Daoy (cell line): ENCODE results near the gene SPOUT1. TPM values are rescaled to one million over a fixed set of nuclear protein-coding genes. Genes with fewer than 3 reads are reported as not detected.

ENCODE experiments used
- DNase-seq: peaks from one replicate; pipeline ENCODE4 v3.0.0-alpha.2; 2015; ENCODE audit warnings: low read depth
- total RNA-seq: library from RNA; depleted of rRNA; stranded (reverse); fragments of >200 nt; shearing (Covaris generic); gene quantifications from 2 replicates; pipeline ENCODE4 v1.2.3, GENCODE V29; 2014

The SPOUT1 gene
- total RNA-seq, 1 experiment from 2014 or later, result 45.8 TPM

- DNase-seq, result no peak
Observed at GRCh38 chr9:128836509-128837145, 7.0 kb upstream of the SPOUT1 start.

- no peak for DNase-seq
Observed at GRCh38 chr9:128835246-128836210, 5.9 kb upstream of the SPOUT1 start.

GRCh38 chr9:128833696-128834095 is 4.1 kb upstream of the SPOUT1 start:
- no peak for DNase-seq

- no peak for DNase-seq
Observed at GRCh38 chr9:128828719-128829452, 708 bp downstream of the SPOUT1 start.

- no peak for DNase-seq
Observed at GRCh38 chr9:128828267-128828666, 1.3 kb downstream of the SPOUT1 start.

GRCh38 chr9:128825923-128826700 is 3.5 kb downstream of the SPOUT1 start:
- DNase-seq, result no peak

- no peak for DNase-seq
Observed at GRCh38 chr9:128824911-128825310, 4.7 kb downstream of the SPOUT1 start.

- DNase-seq, result no peak
Observed at GRCh38 chr9:128823903-128824406, 5.6 kb downstream of the SPOUT1 start.

GRCh38 chr9:128823362-128823902 is 6.2 kb downstream of the SPOUT1 start:
- DNase-seq, result no peak

GRCh38 chr9:128822407-128823042 is 7.1 kb downstream of the SPOUT1 start:
- no peak for DNase-seq

GRCh38 chr9:128821584-128822406 is 7.8 kb downstream of the SPOUT1 start:
- no peak for DNase-seq

GRCh38 chr9:128820665-128821583 is 8.7 kb downstream of the SPOUT1 start:
- DNase-seq, result no peak

- no peak for DNase-seq
Observed at GRCh38 chr9:128819716-128820664, 9.6 kb downstream of the SPOUT1 start.

- peak; percentile 53 for DNase-seq
Observed at GRCh38 chr9:128818839-128819715, 10.5 kb downstream of the SPOUT1 start.

- peak; percentile 99 for DNase-seq
Observed at GRCh38 chr9:128818099-128818838, 11.3 kb downstream of the SPOUT1 start, which contains the start of gene ENDOG. ENDOG (plus strand) TSS chr9:128818500; CDS start chr9:128818685, 185 bp downstream.
